Ramos (cell line): ENCODE results near the gene CEP152.

Experiments used
- in situ Hi-C: fragments of 300-500 bp; cut with MboI; formaldehyde crosslinking; loops from one replicate; pipeline ENCODE4 v1.14.3; 2022; ENCODE audit warnings: low sequenced_read_pairs; ENCODE audit not compliant: unreplicated experiment

CEP152 gene

GRCh38 chr15:48718646-48719045 lies 92.2 kb downstream of the CEP152 start:
- in situ Hi-C loops: no loop called here

- in situ Hi-C loops: no loop called here
Measured at GRCh38 chr15:48717458-48717857, 93.4 kb downstream of the CEP152 start.

- in situ Hi-C loops: no loop called here
Measured at GRCh38 chr15:48712546-48712945, 98.3 kb downstream of the CEP152 start.

- in situ Hi-C loops: no loop called here
Measured at GRCh38 chr15:48710952-48711495, 99.8 kb downstream of the CEP152 start.

GRCh38 chr15:48708641-48709040 lies 102.2 kb downstream of the CEP152 start:
- in situ Hi-C loops: no loop called here

GRCh38 chr15:48705381-48705780 lies 105.5 kb downstream of the CEP152 start:
- in situ Hi-C loops: no loop called here

- in situ Hi-C loops: no loop called here
Measured at GRCh38 chr15:48703544-48703943, 107.3 kb downstream of the CEP152 start.

GRCh38 chr15:48702569-48703236 lies 108.2 kb downstream of the CEP152 start:
- in situ Hi-C loops: no loop called here

GRCh38 chr15:48696627-48697312 lies 114.1 kb downstream of the CEP152 start:
- in situ Hi-C loops: no loop called here

- in situ Hi-C loops: no loop called here
Measured at GRCh38 chr15:48695827-48696573, 114.9 kb downstream of the CEP152 start.

- in situ Hi-C loops: no loop called here
Measured at GRCh38 chr15:48695088-48695826, 115.6 kb downstream of the CEP152 start.

- in situ Hi-C loops: no loop called here
Measured at GRCh38 chr15:48693484-48693883, 117.4 kb downstream of the CEP152 start.

- in situ Hi-C loops: no loop called here
Measured at GRCh38 chr15:48688493-48688892, 122.4 kb downstream of the CEP152 start.
